Tibial nerve (tissue), 4 donors: Measurements from ENCODE around the gene PRDX5. TPM values are rescaled to one million over a fixed set of nuclear protein-coding genes. Genes with fewer than 3 reads are reported as not detected.

Source experiments
- DNase-seq, 2 donors: peaks; one replicate each; pipeline ENCODE4 v3.0.0-alpha.2; 2019; ENCODE audit warnings: low spot score in 2 of 2
- H3K27ac ChIP-seq, 4 donors: fragments of 200-600 bp; sonication (generic) in 3 of 4; one replicate each; pipeline ENCODE4 v1.5.1; 2017 to 2019; ENCODE audit warnings: mild to moderate bottlenecking in 1 of 4
- H3K27me3 ChIP-seq, 2 donors: fragments of 200-600 bp; sonication (generic) in 1 of 2; one replicate each; pipeline versions ENCODE4 v1.5.1 to v1.6.0; 2017 to 2019
- H3K36me3 ChIP-seq, 3 donors: fragments of 200-600 bp; sonication (generic); one replicate each; pipeline ENCODE4 v1.5.1; 2018 to 2019
- H3K4me1 ChIP-seq, 4 donors: fragments of 200-600 bp; sonication (generic) in 3 of 4; one replicate each; pipeline ENCODE4 v1.5.1; 2017 to 2019
- H3K4me3 ChIP-seq, 4 donors: fragments of 200-600 bp; sonication (generic) in 3 of 4; one replicate each; pipeline ENCODE4 v1.5.1; 2017 to 2019; ENCODE audit warnings: mild to moderate bottlenecking in 1 of 4, moderate library complexity in 1 of 4
- H3K9me3 ChIP-seq, 4 donors: fragments of 200-600 bp; sonication (generic) in 3 of 4; one replicate each; pipeline ENCODE4 v1.5.1; 2017 to 2019
- CTCF ChIP-seq, 5 experiments: fragments of 200-600 bp in 3 of 5; fragments of 450-650 bp in 2 of 5; sonication (generic) in 3 of 5; IDR thresholded peaks; one replicate each; pipeline ENCODE4 v1.5.1; 2016 to 2019; ENCODE audit warnings: antibody characterized with exemption in 5 of 5, mild to moderate bottlenecking in 3 of 5, moderate library complexity in 2 of 5
- EP300 ChIP-seq, 2 donors: sonication (generic); formaldehyde crosslinking; IDR thresholded peaks; one replicate each; pipeline ENCODE4 v1.6.1; 2017; ENCODE audit warnings: antibody characterized with exemption in 2 of 2, mild to moderate bottlenecking in 1 of 2
- POLR2A ChIP-seq, 2 donors: fragments of 450-650 bp; IDR thresholded peaks; one replicate each; pipeline ENCODE4 v1.6.1; 2017; ENCODE audit warnings: antibody characterized with exemption in 2 of 2, mild to moderate bottlenecking in 2 of 2, moderate library complexity in 2 of 2
- WGBS, 2 donors: methylation state at CpG; one replicate each; pipeline ENCODE4 v1.1.5; 2018; 5-methylcytosine and 5-hydroxymethylcytosine counted together
- total RNA-seq, 4 donors: library from RNA; depleted of rRNA; stranded (reverse); fragments of >200 nt; gene quantifications; one replicate each; pipeline ENCODE4 v1.1.0, GENCODE V29; 2016

PRDX5 gene
- total RNA-seq, 4 donors from 2014 or later: 142 to 246 (median 204) TPM

- Histone ChIP-seq H3K4me3 (no peak overlapping the region), H3K36me3 (peaks cover 0 to 46% (median 0%) of the 10 kb centered on the region in 3 donors), H3K9me3 (no peaks in the 10 kb centered on the region), H3K27ac (no peak overlapping the region), H3K4me1 (peaks cover 0 to 21% (median 4%) of the 10 kb centered on the region in 4 donors), H3K27me3 (no peaks in the 10 kb centered on the region)
- WGBS, 2 donors: 89 to 100% methylated on average over 2 of the region's 2 CpGs
- DNase-seq: no peak
- no peak for TF ChIP-seq CTCF (IDR thresholded peaks at IDR 0.05)
- no peak for TF ChIP-seq EP300 (IDR thresholded peaks at IDR 0.05)
- no peak for TF ChIP-seq POLR2A (IDR thresholded peaks at IDR 0.05)
Observed at GRCh38 chr11:64275841-64276240, 42.1 kb upstream of the PRDX5 start.

- Histone ChIP-seq H3K36me3 (peaks cover 0 to 55% (median 0%) of the 10 kb centered on the region in 3 donors), H3K4me3 (no peak overlapping the region), H3K27me3 (no peaks in the 10 kb centered on the region), H3K9me3 (no peaks in the 10 kb centered on the region), H3K27ac (peak overlapping the region in 1 of 4 donors; percentile 10), H3K4me1 (peaks cover 0 to 17% (median 2%) of the 10 kb centered on the region in 4 donors)
- no peak for DNase-seq
- WGBS, 2 donors: 70 to 73% methylated on average over 16 to 17 of the region's 17 CpGs
- TF ChIP-seq EP300 (IDR thresholded peaks at IDR 0.05): no peak
- TF ChIP-seq POLR2A (IDR thresholded peaks at IDR 0.05): no peak
- no peak for TF ChIP-seq CTCF (IDR thresholded peaks at IDR 0.05)
Observed at GRCh38 chr11:64276653-64277431, 41.1 kb upstream of the PRDX5 start.

- DNase-seq: no peak
Observed at GRCh38 chr11:64278576-64279190, 39.2 kb upstream of the PRDX5 start.

GRCh38 chr11:64281957-64282770 lies 35.8 kb upstream of the PRDX5 start:
- 94% methylated on average over 22 of the region's 22 CpGs for WGBS, 2 donors
- Histone ChIP-seq H3K27ac (no peak overlapping the region), H3K36me3 (peaks cover 0 to 40% (median 0%) of the 10 kb centered on the region in 3 donors), H3K4me1 (peaks cover 0 to 33% (median 21%) of the 10 kb centered on the region in 4 donors), H3K27me3 (no peaks in the 10 kb centered on the region), H3K9me3 (no peaks in the 10 kb centered on the region), H3K4me3 (no peak overlapping the region)
- no peak for DNase-seq
- TF ChIP-seq CTCF (IDR thresholded peaks at IDR 0.05) (no peak), POLR2A (IDR thresholded peaks at IDR 0.05) (no peak), EP300 (IDR thresholded peaks at IDR 0.05) (no peak)

More at GRCh38 chr11:64278576-64279190, 39.2 kb upstream of the PRDX5 start:
- Histone ChIP-seq H3K4me1 (peaks cover 0 to 22% (median 9%) of the 10 kb centered on the region in 4 donors), H3K9me3 (no peaks in the 10 kb centered on the region), H3K4me3 (no peak overlapping the region), H3K27me3 (no peaks in the 10 kb centered on the region), H3K36me3 (peaks cover 0 to 61% (median 0%) of the 10 kb centered on the region in 3 donors), H3K27ac (no peak overlapping the region)
- TF ChIP-seq EP300 (IDR thresholded peaks at IDR 0.05) (no peak), CTCF (IDR thresholded peaks at IDR 0.05) (no peak), POLR2A (IDR thresholded peaks at IDR 0.05) (no peak)
- WGBS, 2 donors: 80 to 92% methylated on average over 7 to 8 of the region's 8 CpGs
